Upper lobe of left lung (tissue), 4 donors: ENCODE results near the gene LIM2.

Source experiments
- POLR2A ChIP-seq, 4 donors: fragments of 450-650 bp; IDR thresholded peaks; one replicate each; pipeline ENCODE4 v1.5.1; 2016 to 2017; ENCODE audit warnings: antibody characterized with exemption in 4 of 4, mild to moderate bottlenecking in 2 of 4
- POLR2AphosphoS5 ChIP-seq, 2 donors: sonication (generic); formaldehyde crosslinking; IDR thresholded peaks; one replicate each; pipeline ENCODE4 v1.5.1; 2017; ENCODE audit warnings: antibody characterized with exemption in 2 of 2
- TF ChIP-seq, protein P1 (sequence below), 6 experiments: fragments of 450-650 bp in 4 of 6; fragments of 200-600 bp in 2 of 6; sonication (generic) in 2 of 6; IDR thresholded peaks; one replicate each; pipeline ENCODE4 v1.5.1; 2016 to 2019; ENCODE audit warnings: antibody characterized with exemption in 6 of 6

DNA sequence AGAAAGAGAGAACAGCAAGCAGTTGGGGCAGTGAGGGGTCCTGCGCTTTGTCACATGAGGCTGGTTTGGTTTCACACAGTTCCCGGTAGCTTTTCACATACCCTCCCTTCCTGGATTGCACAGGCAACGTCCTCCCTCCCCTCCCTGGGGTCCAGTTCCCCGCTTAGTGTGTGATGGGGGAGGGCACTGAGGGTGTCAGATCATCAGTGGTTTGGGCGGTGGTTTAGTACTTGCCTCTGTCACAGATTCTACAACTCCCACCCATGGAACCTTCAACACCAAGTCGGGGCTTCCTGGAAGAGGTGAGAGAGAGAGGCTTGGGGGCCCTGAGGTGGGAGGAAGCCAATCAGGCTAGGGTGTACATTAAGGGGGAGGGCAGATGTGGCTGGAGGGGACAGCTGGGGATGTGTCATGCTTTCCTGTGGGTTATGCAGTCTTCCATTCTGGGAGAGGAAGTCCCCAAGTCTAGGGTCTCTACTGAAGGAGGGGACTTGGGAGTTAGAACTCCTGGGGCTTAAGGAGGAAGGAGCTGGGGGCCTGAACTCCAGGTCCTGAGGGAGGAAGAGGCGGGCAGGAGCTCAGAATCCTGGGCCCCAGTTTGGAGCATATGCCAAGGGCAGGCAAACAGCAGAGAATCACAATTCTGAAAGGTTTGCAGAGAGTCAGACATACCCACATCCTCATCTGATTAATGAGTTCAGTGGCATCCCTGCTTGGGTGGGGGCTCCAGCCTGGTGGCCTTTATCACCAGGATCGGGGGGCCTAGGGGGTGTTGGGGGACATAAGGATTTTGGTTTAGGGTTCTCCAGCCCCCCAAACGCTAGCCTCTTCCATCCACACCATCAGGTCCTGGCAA, 14.9 kb downstream of the LIM2 start, which contains the start of gene NKG7:
- TF ChIP-seq, protein P1, sequence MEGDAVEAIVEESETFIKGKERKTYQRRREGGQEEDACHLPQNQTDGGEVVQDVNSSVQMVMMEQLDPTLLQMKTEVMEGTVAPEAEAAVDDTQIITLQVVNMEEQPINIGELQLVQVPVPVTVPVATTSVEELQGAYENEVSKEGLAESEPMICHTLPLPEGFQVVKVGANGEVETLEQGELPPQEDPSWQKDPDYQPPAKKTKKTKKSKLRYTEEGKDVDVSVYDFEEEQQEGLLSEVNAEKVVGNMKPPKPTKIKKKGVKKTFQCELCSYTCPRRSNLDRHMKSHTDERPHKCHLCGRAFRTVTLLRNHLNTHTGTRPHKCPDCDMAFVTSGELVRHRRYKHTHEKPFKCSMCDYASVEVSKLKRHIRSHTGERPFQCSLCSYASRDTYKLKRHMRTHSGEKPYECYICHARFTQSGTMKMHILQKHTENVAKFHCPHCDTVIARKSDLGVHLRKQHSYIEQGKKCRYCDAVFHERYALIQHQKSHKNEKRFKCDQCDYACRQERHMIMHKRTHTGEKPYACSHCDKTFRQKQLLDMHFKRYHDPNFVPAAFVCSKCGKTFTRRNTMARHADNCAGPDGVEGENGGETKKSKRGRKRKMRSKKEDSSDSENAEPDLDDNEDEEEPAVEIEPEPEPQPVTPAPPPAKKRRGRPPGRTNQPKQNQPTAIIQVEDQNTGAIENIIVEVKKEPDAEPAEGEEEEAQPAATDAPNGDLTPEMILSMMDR (IDR thresholded peaks at IDR 0.05), result no peak
- TF ChIP-seq POLR2A (IDR thresholded peaks at IDR 0.05), result no peak
- peak in 1 of 2 donors; percentile 10 for TF ChIP-seq POLR2AphosphoS5 (IDR thresholded peaks at IDR 0.05)
